ENCODE results near the gene SEC24A.
"Not testable (repeated sequence)": the region's sequence is repeated elsewhere in the genome, so short reads cannot be mapped to it uniquely, and the experiment has no call there.

The SEC24A gene

DNA sequence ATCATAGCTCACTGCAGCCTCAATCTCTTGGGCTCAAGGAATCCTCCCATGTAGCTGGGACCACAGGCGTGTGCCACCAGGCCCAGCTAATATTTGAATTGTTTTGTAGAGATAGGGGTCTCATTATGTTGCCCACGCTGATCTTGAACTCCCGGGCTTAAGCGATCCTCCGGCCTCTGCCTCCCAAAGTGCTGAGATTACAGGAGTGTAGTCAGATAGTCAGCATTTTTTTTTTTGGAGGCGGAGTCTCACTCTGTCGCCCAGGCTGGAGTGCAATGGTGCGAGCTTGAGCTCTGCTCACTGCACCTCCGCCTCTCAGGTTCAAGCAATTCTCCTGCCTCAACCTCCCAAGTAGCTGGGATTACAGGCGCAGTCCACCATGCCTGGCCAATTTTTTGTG, 14.4 kb upstream of the SEC24A start:
- DNase-seq (ENCODE audit: extremely low read depth, low read depth): no peak

GRCh38 chr5:134635366-134635765, 13.2 kb upstream of the SEC24A start:
- not testable (repeated sequence) for DNase-seq (ENCODE audit: extremely low read depth, low read depth)

More for the DNA sequence above, 14.4 kb upstream of the SEC24A start:
- TF ChIP-seq, protein P1, sequence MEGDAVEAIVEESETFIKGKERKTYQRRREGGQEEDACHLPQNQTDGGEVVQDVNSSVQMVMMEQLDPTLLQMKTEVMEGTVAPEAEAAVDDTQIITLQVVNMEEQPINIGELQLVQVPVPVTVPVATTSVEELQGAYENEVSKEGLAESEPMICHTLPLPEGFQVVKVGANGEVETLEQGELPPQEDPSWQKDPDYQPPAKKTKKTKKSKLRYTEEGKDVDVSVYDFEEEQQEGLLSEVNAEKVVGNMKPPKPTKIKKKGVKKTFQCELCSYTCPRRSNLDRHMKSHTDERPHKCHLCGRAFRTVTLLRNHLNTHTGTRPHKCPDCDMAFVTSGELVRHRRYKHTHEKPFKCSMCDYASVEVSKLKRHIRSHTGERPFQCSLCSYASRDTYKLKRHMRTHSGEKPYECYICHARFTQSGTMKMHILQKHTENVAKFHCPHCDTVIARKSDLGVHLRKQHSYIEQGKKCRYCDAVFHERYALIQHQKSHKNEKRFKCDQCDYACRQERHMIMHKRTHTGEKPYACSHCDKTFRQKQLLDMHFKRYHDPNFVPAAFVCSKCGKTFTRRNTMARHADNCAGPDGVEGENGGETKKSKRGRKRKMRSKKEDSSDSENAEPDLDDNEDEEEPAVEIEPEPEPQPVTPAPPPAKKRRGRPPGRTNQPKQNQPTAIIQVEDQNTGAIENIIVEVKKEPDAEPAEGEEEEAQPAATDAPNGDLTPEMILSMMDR (IDR thresholded peaks at IDR 0.05; ENCODE audit: low read depth, low read length): no peak

DNA sequence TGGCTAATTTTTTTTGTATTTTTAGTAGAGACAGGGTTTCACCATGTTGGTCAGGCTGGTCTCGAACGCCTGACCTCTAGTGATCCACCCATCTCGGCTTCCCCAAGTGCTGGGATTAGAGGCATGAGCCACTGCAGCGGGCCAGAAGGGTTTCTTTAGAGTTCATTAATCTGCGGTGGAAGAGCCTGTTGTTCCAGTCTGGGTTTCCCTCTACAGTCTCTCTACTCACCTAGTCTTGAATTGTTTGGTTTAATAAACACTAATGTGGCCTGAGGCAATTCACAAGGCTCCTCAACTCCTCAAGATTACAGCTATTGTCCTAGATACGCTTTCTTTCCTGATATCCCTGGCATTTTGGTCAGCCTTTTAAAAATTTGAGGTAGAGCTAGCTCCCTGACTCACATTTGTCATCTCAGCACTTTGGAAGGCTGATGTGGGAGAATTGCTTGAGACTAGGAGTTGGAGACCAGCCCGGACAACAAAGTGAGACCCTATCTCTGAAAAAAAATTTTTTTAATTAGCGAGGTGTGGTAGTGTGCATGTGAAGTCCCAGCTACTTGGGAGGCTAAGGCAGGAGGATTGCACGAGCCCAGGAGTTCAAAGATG, 11.4 kb upstream of the SEC24A start:
- DNase-seq (ENCODE audit: extremely low read depth, low read depth): no peak
- TF ChIP-seq, protein P1 (IDR thresholded peaks at IDR 0.05; ENCODE audit: low read depth, low read length): no peak

- no peak for DNase-seq (ENCODE audit: extremely low read depth, low read depth)
Measured at GRCh38 chr5:134638760-134639201, 9.8 kb upstream of the SEC24A start.

DNA sequence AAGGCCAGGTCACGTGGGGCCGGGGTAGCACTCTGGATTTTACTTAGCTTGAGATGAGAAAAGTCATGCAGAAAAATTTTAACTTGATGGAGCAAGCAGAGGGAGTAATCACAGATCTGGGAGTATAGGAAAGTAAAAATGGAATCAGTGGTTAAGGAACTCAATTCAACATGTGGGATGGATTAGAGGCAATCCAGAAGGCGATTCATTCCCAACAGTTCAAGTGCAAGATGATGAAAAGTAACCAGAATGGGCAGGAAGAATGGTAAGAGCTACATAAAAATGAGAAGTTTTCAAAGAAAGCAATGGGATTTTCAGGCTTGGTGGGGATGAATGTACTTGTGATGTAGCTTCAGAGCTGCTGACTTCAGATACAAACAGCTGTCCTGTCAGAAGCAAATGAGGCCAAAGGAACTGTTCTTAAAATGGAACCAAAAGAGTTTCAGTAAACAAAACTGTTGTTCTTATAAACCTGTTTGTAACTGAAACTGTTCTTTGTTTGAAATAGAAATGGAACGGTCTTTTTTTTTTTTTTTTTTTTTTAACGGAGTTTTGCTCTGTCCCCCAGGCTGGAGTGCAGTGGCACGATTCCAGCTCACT, 5.6 kb upstream of the SEC24A start:
- DNase-seq (ENCODE audit: extremely low read depth, low read depth): no peak
- TF ChIP-seq, protein P1 (IDR thresholded peaks at IDR 0.05; ENCODE audit: low read depth, low read length): no peak

More at GRCh38 chr5:134638760-134639201, 9.8 kb upstream of the SEC24A start:
- TF ChIP-seq, protein P1 (IDR thresholded peaks at IDR 0.05; ENCODE audit: low read depth, low read length): no peak

- no peak for DNase-seq (ENCODE audit: extremely low read depth, low read depth)
Measured at GRCh38 chr5:134647750-134648424, 698 bp upstream of the SEC24A start.

DNA sequence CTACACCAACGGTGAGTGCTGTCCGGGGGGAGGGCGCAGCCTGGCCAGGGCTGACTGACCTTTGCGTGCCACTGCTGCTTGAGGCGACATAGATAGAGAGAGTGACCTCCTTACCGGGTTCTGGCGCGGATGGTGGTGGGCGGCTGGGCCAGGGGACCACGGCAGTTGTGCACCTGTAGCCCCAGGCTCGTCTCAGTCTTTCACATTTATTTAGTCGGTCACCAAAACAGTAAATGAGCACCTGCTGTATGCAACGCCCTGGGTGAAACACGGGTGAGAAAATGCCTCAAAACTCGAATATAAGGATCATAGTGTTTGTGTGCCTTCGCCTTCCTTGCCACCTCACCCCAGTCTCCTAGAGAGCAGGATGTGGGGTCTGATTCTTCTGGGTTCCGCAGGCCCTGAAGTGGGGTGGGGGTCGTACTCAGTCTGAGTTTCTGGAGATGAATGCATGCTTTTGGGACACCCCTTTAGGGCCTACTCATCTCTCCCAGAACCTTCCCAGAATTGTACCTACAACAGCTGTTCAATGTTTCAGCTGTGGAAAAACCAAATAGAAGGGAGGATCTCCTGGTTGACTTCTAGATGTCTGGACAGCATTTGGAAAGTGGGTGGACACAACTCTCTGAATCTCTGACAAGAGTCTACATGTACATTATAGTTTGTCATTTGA, 714 bp downstream of the SEC24A start:
- TF ChIP-seq, protein P1 (IDR thresholded peaks at IDR 0.05; ENCODE audit: low read depth, low read length): no peak
- no peak for DNase-seq (ENCODE audit: extremely low read depth, low read depth)

More at GRCh38 chr5:134647750-134648424, 698 bp upstream of the SEC24A start:
- TF ChIP-seq, protein P1 (IDR thresholded peaks at IDR 0.05; ENCODE audit: low read depth, low read length): no peak

- DNase-seq (ENCODE audit: extremely low read depth, low read depth): not testable (repeated sequence)
Measured at GRCh38 chr5:134650660-134651059, 2.1 kb downstream of the SEC24A start.

Data from AG09319 (cell line).